Neural crest cell (in vitro differentiated cells): ENCODE results near the gene ZNF217. TPM values are rescaled to one million over a fixed set of nuclear protein-coding genes. Genes with fewer than 3 reads are reported as not detected.
A peak's percentile ranks its signal among the peaks of the same experiment; 100 is the strongest.
"Not testable (repeated sequence)": the region's sequence is repeated elsewhere in the genome, so short reads cannot be mapped to it uniquely, and the experiment has no call there.

Experiments
- DNase-seq: peaks from one replicate; pipeline ENCODE4 v3.0.0; 2021; ENCODE audit warnings: low read depth, mixed read lengths, low spot score
- H3K27ac Mint-ChIP-seq: one replicate; pipeline ENCODE4 v1.8.0; 2021; ENCODE audit warnings: mild to moderate bottlenecking, mixed read lengths; ENCODE audit not compliant: unreplicated experiment
- H3K27me3 Mint-ChIP-seq: 2 replicates; pipeline ENCODE4 v1.8.0; 2021; ENCODE audit warnings: low read depth, mild to moderate bottlenecking, mixed read lengths
- H3K36me3 Mint-ChIP-seq: 2 replicates; pipeline ENCODE4 v1.8.0; 2021; ENCODE audit warnings: low read depth, mild to moderate bottlenecking, mixed read lengths
- H3K4me1 Mint-ChIP-seq: 2 replicates; pipeline ENCODE4 v1.8.0; 2021; ENCODE audit warnings: mixed read lengths
- H3K4me3 Mint-ChIP-seq: one replicate; pipeline ENCODE4 v1.8.0; 2021; ENCODE audit warnings: mild to moderate bottlenecking, mixed read lengths
- H3K9me3 Mint-ChIP-seq: 2 replicates; pipeline ENCODE4 v1.8.0; 2021; ENCODE audit warnings: mixed read lengths
- CTCF ChIP-seq: fragments of 200-600 bp; sonication (generic); conservative IDR thresholded peaks from 2 replicates; pipeline ENCODE4 v1.5.0; 2021; ENCODE audit warnings: antibody characterized with exemption, mild to moderate bottlenecking
- total RNA-seq: library from RNA; stranded (reverse); gene quantifications from 2 replicates; pipeline ENCODE4 v1.2.1, GENCODE V29; 2021

The ZNF217 gene
- total RNA-seq, 1 donor from 2014 or later, result 35.5 TPM

GRCh38 chr20:53550280-53551187 is 43.1 kb downstream of the ZNF217 start:
- no peak for DNase-seq
- Mint-ChIP-seq H3K27ac (peak overlapping the region; percentile 62), H3K36me3 (no peaks in the 10 kb centered on the region)

GRCh38 chr20:53547664-53548239 is 45.9 kb downstream of the ZNF217 start:
- H3K27ac Mint-ChIP-seq, result peak overlapping the region; percentile 84
- no peak overlapping the region for H3K4me3 Mint-ChIP-seq
- peak; percentile 39 for DNase-seq
- H3K4me1 Mint-ChIP-seq, result peaks cover 8% of the 10 kb centered on the region
- peak; percentile 95 for TF ChIP-seq CTCF
- no peaks in the 10 kb centered on the region for H3K27me3 Mint-ChIP-seq
- no peaks in the 10 kb centered on the region for H3K9me3 Mint-ChIP-seq
- H3K36me3 Mint-ChIP-seq, result no peaks in the 10 kb centered on the region

More at GRCh38 chr20:53550280-53551187, 43.1 kb downstream of the ZNF217 start:
- peaks cover 11% of the 10 kb centered on the region for H3K4me1 Mint-ChIP-seq
- H3K9me3 Mint-ChIP-seq, result no peaks in the 10 kb centered on the region
- H3K27me3 Mint-ChIP-seq, result no peaks in the 10 kb centered on the region
- H3K4me3 Mint-ChIP-seq, result no peak overlapping the region
- no peak for TF ChIP-seq CTCF

- H3K4me3 Mint-ChIP-seq, result no peak overlapping the region
- no peaks in the 10 kb centered on the region for H3K36me3 Mint-ChIP-seq
- no peaks in the 10 kb centered on the region for H3K4me1 Mint-ChIP-seq
- H3K9me3 Mint-ChIP-seq, result no peaks in the 10 kb centered on the region
- no peak overlapping the region for H3K27ac Mint-ChIP-seq
- no peak for TF ChIP-seq CTCF
- DNase-seq, result no peak
- no peaks in the 10 kb centered on the region for H3K27me3 Mint-ChIP-seq
Measured at GRCh38 chr20:53539516-53539915, 54.1 kb downstream of the ZNF217 start.

- H3K27ac Mint-ChIP-seq, result not testable (repeated sequence)
Measured at GRCh38 chr20:53536382-53536781, 57.3 kb downstream of the ZNF217 start.

GRCh38 chr20:53535878-53536277 is 57.8 kb downstream of the ZNF217 start:
- H3K4me1 Mint-ChIP-seq, result no peaks in the 10 kb centered on the region
- H3K4me3 Mint-ChIP-seq, result no peak overlapping the region
- TF ChIP-seq CTCF, result no peak
- no peak overlapping the region for H3K27ac Mint-ChIP-seq
- DNase-seq, result no peak
- H3K9me3 Mint-ChIP-seq, result no peaks in the 10 kb centered on the region
- no peaks in the 10 kb centered on the region for H3K27me3 Mint-ChIP-seq
- no peaks in the 10 kb centered on the region for H3K36me3 Mint-ChIP-seq

More at GRCh38 chr20:53536382-53536781, 57.3 kb downstream of the ZNF217 start:
- DNase-seq, H3K27me3 Mint-ChIP-seq, H3K4me3 Mint-ChIP-seq, H3K36me3 Mint-ChIP-seq, H3K9me3 Mint-ChIP-seq, H3K4me1 Mint-ChIP-seq: not testable (repeated sequence)

GRCh38 chr20:53534037-53534436 is 59.6 kb downstream of the ZNF217 start:
- Mint-ChIP-seq H3K4me3 (no peak overlapping the region), H3K36me3 (no peaks in the 10 kb centered on the region), H3K4me1 (no peaks in the 10 kb centered on the region), H3K27ac (no peak overlapping the region), H3K27me3 (no peaks in the 10 kb centered on the region), H3K9me3 (no peaks in the 10 kb centered on the region)
- DNase-seq, result no peak
- TF ChIP-seq CTCF, result no peak
